HFF-Myc (cell line): ENCODE data around the gene SMCHD1.

Experiments used
- DNase-seq: peaks from one replicate; pipeline ENCODE4 v3.0.0-alpha.2; 2011; ENCODE audit warnings: low read depth; ENCODE audit errors: extremely low read depth
- H3K4me3 ChIP-seq: replicated peaks from 2 replicates; pipeline ENCODE4 v1.5.1; 2011; ENCODE audit warnings: low read depth, mild to moderate bottlenecking, control low read depth, low read length
- TF ChIP-seq, protein P1 (sequence below): IDR thresholded peaks from 2 replicates; pipeline ENCODE4 v1.5.1; 2012; ENCODE audit warnings: mild to moderate bottlenecking, low read depth, low read length, control low read depth; ENCODE audit errors: missing control alignments

SMCHD1 gene

DNA sequence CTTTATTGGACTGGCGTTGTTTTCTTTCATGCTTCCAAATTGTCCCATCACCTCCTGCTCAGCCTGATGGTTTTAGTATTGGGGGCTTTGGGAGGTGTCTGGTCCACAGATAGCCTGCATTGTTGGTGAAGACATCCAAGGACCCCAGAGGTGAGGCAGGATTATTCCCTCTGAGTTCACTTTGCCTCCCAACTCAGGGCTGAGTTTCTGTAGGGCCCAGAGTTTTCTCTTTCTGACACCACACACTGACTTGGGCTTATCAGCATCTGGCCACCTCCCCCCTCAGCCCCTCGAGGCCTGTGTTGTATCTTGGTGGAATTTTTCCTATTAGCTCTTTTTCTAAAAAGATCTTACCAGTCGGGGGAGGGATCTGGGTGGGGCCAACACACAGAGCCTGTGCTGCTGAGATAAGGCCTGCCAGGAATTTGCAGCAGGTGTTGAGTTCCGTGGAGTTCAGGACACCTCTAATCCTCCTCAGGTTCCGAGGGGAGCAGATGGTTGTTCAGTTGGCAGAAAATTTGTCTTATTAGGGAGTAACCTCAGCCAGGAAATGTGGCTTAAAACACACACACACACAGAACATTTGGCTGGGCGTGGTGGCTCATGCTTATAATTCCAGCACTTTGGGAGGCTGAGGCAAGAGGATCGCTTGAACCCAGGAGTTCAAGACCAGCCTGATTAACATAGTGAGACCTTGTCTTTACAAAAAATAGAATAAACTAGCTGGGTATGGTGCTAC lies 198.6 kb downstream of the SMCHD1 start:
- TF ChIP-seq, protein P1, sequence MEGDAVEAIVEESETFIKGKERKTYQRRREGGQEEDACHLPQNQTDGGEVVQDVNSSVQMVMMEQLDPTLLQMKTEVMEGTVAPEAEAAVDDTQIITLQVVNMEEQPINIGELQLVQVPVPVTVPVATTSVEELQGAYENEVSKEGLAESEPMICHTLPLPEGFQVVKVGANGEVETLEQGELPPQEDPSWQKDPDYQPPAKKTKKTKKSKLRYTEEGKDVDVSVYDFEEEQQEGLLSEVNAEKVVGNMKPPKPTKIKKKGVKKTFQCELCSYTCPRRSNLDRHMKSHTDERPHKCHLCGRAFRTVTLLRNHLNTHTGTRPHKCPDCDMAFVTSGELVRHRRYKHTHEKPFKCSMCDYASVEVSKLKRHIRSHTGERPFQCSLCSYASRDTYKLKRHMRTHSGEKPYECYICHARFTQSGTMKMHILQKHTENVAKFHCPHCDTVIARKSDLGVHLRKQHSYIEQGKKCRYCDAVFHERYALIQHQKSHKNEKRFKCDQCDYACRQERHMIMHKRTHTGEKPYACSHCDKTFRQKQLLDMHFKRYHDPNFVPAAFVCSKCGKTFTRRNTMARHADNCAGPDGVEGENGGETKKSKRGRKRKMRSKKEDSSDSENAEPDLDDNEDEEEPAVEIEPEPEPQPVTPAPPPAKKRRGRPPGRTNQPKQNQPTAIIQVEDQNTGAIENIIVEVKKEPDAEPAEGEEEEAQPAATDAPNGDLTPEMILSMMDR, result no peak
- H3K4me3 ChIP-seq, result no peak overlapping the region
- no peak for DNase-seq
